Lower lobe of right lung (tissue), 2 donors: ENCODE measurements around the gene NOCT. TPM values are rescaled to one million over a fixed set of nuclear protein-coding genes. Genes with fewer than 3 reads are reported as not detected.

Experiments
- ATAC-seq, 2 donors: fragments of 200-7000 bp; cut with Tn5 transposase; one replicate each; pipeline ENCODE4 v1.9.1; 2020 to 2022; ENCODE audit warnings: mild to moderate bottlenecking in 2 of 2, moderate library complexity in 2 of 2
- DNase-seq: peaks from one replicate; pipeline ENCODE4 v3.0.0-alpha.2; 2020
- H3K27ac ChIP-seq: fragments of 200-600 bp; one replicate; pipeline ENCODE4 v1.8.0; 2022
- H3K27me3 ChIP-seq: fragments of 200-600 bp; one replicate; pipeline ENCODE4 v1.8.0; 2022; ENCODE audit warnings: low read depth
- H3K36me3 ChIP-seq: fragments of 200-600 bp; one replicate; pipeline ENCODE4 v1.8.0; 2022; ENCODE audit warnings: mild to moderate bottlenecking
- H3K4me1 ChIP-seq: fragments of 200-600 bp; one replicate; pipeline ENCODE4 v1.8.0; 2022
- H3K4me3 ChIP-seq: fragments of 200-600 bp; one replicate; pipeline ENCODE4 v1.8.0; 2022; ENCODE audit warnings: mild to moderate bottlenecking
- H3K9me3 ChIP-seq: fragments of 200-600 bp; one replicate; pipeline ENCODE4 v1.8.0; 2022
- intact Hi-C: fragments of 100-400 bp; cut with DNase I; formaldehyde crosslinking; loops from one replicate; pipeline ENCODE4 v1.11.0; 2022
- total RNA-seq: library from RNA; stranded (reverse); fragmentation: NEBNext Ultra II Directional; extraction: Animal tissue kit (Norgen Biotek cat#: 25700); gene quantifications from one replicate; pipeline ENCODE4 v1.2.1, GENCODE V29; 2021
- TF ChIP-seq, protein P1 (sequence below): fragments of 200-600 bp; IDR thresholded peaks from one replicate; pipeline ENCODE4 v1.8.0; 2022; ENCODE audit warnings: antibody characterized with exemption, mild to moderate bottlenecking
- donor health status: DM: no; HTN: yes; CAD: no; lungs with severe emphysema.

NOCT gene
- total RNA-seq, 1 donor from 2014 or later = 2.8 TPM

DNA sequence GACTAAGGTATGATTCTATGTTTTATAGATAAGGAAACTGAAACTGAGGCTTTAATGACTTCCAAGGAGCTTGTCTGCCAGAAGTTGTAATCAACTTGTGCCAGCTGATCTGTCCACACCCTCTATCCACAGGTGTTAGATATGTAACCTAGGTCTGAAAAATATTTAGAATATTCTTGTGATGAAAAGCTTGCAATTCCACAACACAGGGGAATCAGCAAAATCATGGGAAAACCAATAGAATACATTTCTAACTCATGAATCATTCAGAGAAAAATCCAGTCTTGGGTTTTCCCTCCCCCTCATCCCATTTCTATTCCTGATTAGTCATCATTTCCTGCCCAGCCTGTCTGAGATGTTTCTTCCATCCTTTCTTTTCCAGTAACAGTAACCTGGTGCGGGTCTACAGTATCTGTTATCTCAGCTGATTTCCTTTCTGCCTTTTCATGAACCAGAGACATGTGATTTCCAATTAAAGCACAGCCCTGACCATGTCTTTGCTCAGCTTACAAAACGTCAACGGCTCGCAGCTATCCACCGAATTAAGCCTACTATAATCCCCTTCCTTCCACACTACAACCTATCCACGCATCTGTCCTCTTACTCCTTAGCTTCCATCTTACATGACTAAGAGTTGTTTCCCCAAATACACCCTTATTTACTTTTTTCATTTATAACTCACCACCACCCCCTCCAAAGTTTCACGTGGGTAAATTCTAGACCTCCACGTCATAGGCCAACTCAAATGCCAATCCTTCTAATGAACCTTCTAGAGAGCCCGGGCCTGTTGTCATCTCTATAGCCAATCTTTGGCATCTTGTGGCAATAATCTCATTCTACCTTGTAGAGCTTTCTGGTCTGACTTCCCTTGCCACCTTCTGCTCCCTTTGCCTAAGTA, 961 bp upstream of the NOCT start:
- Histone ChIP-seq H3K9me3 (no peaks in the 10 kb centered on the region), H3K27ac (peak overlapping the region; percentile 84), H3K27me3 (no peaks in the 10 kb centered on the region), H3K4me1 (peaks cover 30% of the 10 kb centered on the region), H3K36me3 (no peaks in the 10 kb centered on the region), H3K4me3 (peak overlapping the region; percentile 77)
- ATAC-seq (peak; percentile 8 to 47), DNase-seq (no peak)
- TF ChIP-seq, protein P1, sequence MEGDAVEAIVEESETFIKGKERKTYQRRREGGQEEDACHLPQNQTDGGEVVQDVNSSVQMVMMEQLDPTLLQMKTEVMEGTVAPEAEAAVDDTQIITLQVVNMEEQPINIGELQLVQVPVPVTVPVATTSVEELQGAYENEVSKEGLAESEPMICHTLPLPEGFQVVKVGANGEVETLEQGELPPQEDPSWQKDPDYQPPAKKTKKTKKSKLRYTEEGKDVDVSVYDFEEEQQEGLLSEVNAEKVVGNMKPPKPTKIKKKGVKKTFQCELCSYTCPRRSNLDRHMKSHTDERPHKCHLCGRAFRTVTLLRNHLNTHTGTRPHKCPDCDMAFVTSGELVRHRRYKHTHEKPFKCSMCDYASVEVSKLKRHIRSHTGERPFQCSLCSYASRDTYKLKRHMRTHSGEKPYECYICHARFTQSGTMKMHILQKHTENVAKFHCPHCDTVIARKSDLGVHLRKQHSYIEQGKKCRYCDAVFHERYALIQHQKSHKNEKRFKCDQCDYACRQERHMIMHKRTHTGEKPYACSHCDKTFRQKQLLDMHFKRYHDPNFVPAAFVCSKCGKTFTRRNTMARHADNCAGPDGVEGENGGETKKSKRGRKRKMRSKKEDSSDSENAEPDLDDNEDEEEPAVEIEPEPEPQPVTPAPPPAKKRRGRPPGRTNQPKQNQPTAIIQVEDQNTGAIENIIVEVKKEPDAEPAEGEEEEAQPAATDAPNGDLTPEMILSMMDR = no peak
- intact Hi-C loops = no loop called here

DNA sequence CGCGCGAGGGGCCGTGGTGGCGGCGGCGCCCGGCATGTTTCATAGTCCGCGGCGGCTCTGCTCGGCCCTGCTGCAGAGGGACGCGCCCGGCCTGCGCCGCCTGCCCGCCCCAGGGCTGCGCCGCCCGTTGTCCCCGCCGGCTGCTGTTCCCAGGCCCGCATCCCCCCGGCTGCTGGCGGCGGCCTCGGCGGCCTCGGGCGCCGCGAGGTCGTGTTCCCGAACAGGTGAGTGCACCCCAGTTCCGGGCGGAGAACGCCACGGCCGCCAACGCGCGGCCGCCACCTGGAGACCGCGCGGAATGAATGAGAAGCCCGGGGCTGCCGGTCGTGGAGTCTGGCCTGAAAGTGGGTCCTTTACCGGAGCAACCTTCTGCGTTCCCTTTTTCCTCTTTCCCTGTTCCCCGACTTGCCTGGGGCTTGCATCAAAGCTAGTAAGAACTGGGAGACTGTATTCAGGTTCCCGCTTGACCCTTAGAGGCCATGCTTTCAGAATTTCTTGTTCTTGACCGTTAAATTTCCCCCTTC, 429 bp downstream of the NOCT start:
- H3K36me3 ChIP-seq = no peaks in the 10 kb centered on the region
- H3K27me3 ChIP-seq = no peaks in the 10 kb centered on the region
- intact Hi-C loops = no loop called here
- H3K4me3 ChIP-seq = peak overlapping the region; percentile 77
- ATAC-seq (no peak), DNase-seq (peak; percentile 70)
- H3K4me1 ChIP-seq = peaks cover 30% of the 10 kb centered on the region
- no peaks in the 10 kb centered on the region for H3K9me3 ChIP-seq
- peak overlapping the region; percentile 84 for H3K27ac ChIP-seq
- TF ChIP-seq, protein P1 = peak; percentile 8

DNA sequence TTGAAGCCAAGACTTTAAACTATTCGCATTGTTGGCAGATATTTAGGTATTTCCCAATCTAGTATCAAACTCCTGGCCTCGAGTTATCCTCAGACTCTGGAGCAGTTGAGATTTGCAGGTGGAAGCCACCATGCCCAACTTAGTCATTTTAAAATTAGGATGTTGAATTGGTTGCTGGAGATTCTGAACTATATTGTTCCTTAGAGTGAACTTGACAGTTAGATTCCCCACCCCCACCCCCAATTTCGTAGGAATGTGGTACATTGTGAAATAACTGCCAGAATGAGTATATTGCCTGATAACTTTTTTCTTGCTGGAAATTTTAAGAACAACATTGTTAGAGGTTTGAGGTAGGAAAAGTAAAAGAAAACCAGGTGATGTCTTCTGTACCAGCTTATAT, 2.3 kb downstream of the NOCT start:
- H3K27ac ChIP-seq = no peak overlapping the region
- ATAC-seq = no peak
- no peak for DNase-seq
- H3K4me1 ChIP-seq = peaks cover 30% of the 10 kb centered on the region
- TF ChIP-seq, protein P1 = no peak
- no peaks in the 10 kb centered on the region for H3K27me3 ChIP-seq
- no peak overlapping the region for H3K4me3 ChIP-seq
- H3K36me3 ChIP-seq = no peaks in the 10 kb centered on the region
- intact Hi-C loops = no loop called here
- no peaks in the 10 kb centered on the region for H3K9me3 ChIP-seq

DNA sequence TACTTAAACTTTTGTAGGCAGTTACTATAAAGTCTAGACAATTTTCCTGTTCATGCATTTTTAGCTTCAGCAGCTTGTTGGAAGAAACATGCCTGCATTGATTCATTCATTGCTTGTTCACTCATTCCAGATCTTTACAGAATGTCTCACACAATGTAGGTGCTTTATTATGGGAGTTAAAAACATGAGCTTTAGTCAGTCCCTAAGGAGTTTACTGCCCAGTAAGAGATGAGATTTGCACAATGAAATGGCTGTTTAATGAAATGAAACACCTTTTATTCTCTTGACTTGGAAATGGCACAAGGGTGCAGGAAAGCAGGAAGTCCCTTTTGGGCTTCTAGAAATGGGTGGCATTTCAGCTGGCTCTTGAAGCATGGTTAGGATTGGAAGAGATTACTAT, 2.9 kb downstream of the NOCT start:
- Histone ChIP-seq H3K27me3 (no peaks in the 10 kb centered on the region), H3K27ac (no peak overlapping the region), H3K4me1 (peaks cover 30% of the 10 kb centered on the region), H3K9me3 (no peaks in the 10 kb centered on the region), H3K4me3 (no peak overlapping the region), H3K36me3 (no peaks in the 10 kb centered on the region)
- DNase-seq (no peak), ATAC-seq (no peak)
- TF ChIP-seq, protein P1 = no peak
- intact Hi-C loops = no loop called here

DNA sequence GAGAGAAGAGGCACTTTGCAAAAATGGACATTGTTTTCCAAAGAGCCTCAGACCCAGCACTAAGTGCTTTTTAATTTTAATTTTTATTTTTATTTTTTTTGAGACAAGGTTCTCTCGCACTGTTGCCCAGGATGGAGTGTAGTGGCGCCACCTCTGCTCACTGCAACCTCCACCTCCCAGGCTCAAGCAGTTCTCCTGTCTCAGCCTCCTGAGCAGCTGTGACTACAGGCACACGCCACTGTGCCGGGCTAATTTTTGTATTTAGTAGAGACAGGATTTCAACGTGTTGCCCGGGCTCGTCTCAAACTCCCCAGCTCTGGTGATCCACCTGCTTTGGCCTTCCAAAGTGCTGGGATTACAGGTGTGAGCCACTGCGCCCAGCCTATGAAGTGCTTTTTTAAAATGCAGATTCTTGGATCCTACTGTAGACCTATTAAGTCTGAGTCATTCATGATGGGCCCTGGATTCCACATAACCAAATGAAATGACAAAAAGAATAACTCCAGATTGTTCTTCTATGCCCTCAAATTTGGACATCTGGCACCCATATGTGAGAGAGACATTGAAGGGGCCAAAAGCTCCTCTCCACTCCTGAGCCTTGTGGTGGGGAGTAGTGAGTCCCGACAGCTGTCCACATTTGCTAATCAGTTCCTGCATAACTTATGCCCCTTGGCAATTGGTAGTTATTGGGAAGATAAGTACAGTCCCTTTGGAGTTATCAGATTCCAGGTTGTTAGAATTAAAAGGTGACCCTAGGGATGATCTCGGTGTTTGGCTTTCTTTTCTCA, 3.6 kb downstream of the NOCT start:
- H3K4me3 ChIP-seq = no peak overlapping the region
- no peak for ATAC-seq
- H3K9me3 ChIP-seq = no peaks in the 10 kb centered on the region
- no peak for DNase-seq
- no peak overlapping the region for H3K27ac ChIP-seq
- intact Hi-C loops = no loop called here
- TF ChIP-seq, protein P1 = no peak
- peaks cover 25% of the 10 kb centered on the region for H3K4me1 ChIP-seq
- no peaks in the 10 kb centered on the region for H3K36me3 ChIP-seq
- H3K27me3 ChIP-seq = no peaks in the 10 kb centered on the region
